IPS-18c (cell line): ENCODE data around the gene WDR38.

Experiments
- H3K4me3 ChIP-seq: 2 replicates; pipeline ENCODE4 v1.7.0; 2013; ENCODE audit warnings: low read depth, mild to moderate bottlenecking, low read length, moderate library complexity; ENCODE audit not compliant: insufficient read depth
- H3K9me3 ChIP-seq: one replicate; pipeline ENCODE4 v1.6.1; 2013; ENCODE audit warnings: mild to moderate bottlenecking, low read length, moderate library complexity; ENCODE audit not compliant: control insufficient read depth, insufficient read depth

WDR38 gene

GRCh38 chr9:124869466-124869985 is 16.3 kb downstream of the WDR38 start:
- no peaks in the 10 kb centered on the region for H3K9me3 ChIP-seq
- peak overlapping the region; percentile 100 for H3K4me3 ChIP-seq

- Histone ChIP-seq H3K4me3 (peak overlapping the region; percentile 100), H3K9me3 (no peaks in the 10 kb centered on the region)
These were observed 16.8 kb downstream of the WDR38 start for GRCh38 chr9:124869986-124870560.

DNA sequence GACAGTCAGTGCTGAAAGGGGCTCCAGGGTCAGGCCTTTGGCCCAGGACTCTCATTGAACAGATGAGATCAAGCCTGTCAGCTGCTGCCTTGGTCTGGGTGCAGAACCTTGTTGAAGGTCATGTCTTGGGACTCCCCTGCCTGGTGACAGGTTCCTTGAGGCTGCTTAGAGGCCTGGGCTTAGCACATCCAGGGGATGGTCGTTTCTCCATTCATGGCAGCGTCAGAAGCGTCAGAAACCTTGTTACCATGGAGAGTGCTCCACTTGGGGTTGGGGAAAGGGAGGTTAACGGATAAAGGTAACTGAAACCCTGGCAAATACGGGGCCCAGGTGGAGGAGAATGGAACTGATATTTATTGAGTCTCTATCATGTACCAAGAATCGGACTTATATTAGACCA is 17.5 kb downstream of the WDR38 start:
- no peaks in the 10 kb centered on the region for H3K9me3 ChIP-seq
- H3K4me3 ChIP-seq, result peak overlapping the region; percentile 100

DNA sequence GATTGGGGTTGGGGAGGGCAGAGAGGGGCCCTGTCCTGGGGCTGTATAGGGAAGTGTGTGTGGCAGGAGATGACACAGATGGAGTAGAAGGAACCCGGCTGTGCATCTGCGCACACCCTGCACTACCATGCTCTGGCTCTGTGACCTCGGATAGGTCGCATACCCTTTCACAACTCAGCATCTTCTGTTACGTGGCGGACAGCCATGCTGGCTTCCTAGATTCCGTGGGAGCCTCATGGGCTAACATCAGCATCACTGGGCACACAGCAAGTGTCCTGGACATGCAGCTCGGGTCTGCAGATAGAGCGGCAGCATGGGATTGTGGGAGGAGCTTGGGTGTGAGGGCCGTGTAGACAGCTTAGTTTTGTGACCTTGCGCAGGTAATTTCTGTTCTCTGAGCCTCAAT is 17.9 kb downstream of the WDR38 start:
- Histone ChIP-seq H3K9me3 (no peaks in the 10 kb centered on the region), H3K4me3 (peak overlapping the region; percentile 100; the same call in 1 of the 2 replicates)

GRCh38 chr9:124873664-124874063 is 20.4 kb downstream of the WDR38 start:
- H3K4me3 ChIP-seq, result no peak overlapping the region
- H3K9me3 ChIP-seq, result no peaks in the 10 kb centered on the region

DNA sequence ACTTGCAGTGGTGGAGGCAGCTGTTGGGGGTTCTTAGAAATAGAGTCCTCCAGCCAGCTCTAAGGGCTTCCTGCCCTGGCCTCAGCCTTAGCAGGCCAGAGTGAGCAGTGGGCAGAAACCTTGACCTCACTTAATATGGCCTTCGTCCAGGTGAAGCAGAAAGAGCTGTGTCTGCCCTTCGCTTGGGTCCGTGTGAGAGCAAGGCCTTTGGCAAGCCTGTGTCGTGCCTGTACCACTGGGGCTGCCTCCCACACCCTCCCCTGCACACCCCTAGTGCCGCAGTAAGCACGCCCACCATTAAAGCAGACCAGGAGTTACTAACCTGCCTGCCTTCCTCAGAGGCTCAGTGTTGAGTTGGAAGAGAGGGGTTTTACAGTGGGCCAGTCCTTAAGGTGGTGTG is 22.2 kb downstream of the WDR38 start:
- Histone ChIP-seq H3K4me3 (no peak overlapping the region), H3K9me3 (no peaks in the 10 kb centered on the region)

GRCh38 chr9:124877021-124877782 is 23.9 kb downstream of the WDR38 start:
- Histone ChIP-seq H3K4me3 (no peak overlapping the region), H3K9me3 (no peaks in the 10 kb centered on the region)

GRCh38 chr9:124878021-124878420 is 24.8 kb downstream of the WDR38 start:
- H3K9me3 ChIP-seq, result no peaks in the 10 kb centered on the region
- H3K4me3 ChIP-seq, result no peak overlapping the region

GRCh38 chr9:124878518-124878917 is 25.3 kb downstream of the WDR38 start:
- Histone ChIP-seq H3K9me3 (no peaks in the 10 kb centered on the region), H3K4me3 (no peak overlapping the region)

DNA sequence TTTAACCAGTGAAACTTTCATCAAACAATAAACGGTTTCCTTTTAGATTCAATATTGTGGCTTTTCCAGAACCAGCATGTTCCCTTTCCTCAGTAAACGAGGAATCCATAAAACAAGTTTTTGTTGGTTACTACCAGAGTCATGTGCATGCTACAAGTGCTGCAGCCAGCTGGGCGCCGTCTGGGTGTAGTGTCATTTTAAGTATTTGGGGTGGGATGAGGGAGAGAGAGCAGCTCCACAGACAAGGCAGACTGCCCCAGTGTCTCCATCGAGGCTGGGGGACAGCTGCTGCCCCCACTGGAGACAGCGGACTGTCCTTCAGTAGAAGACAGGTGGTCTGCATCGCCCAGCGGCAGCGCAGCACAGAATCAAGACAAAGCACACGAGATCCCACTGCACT is 26.0 kb downstream of the WDR38 start:
- Histone ChIP-seq H3K9me3 (no peaks in the 10 kb centered on the region), H3K4me3 (no peak overlapping the region; the same call in 1 of the 2 replicates)

GRCh38 chr9:124880501-124880900 is 27.2 kb downstream of the WDR38 start:
- H3K4me3 ChIP-seq, result no peak overlapping the region

DNA sequence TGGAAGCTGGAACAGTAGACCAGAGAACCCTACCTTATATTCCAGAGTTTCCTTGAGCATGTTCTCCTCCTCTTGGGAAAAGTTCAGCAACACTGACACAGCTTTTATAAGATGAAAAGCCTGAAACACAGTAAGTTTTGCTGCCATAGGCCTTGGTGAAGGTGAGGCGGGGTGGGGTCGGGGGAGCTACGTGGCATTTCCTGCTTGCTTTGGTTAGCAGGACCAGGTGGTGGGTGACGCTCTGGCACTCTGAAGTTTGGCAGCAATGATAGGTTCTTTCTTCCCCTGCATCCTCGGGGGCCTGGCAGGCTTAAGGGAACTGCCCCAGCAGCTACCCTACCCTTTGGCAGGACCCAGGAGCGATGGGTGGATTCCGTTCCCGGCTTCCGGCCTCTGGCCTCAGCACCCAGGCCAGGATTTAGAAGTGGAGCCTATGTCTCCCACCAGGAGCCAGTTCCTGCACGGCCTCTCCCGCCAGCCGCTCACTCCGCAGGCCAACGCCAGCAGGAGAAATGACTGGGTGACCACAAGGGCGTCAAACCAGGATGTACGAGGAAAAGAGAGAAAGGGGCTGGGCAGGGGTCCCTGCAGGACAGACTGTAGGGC is 28.0 kb downstream of the WDR38 start:
- Histone ChIP-seq H3K4me3 (no peak overlapping the region), H3K9me3 (no peaks in the 10 kb centered on the region)

More at GRCh38 chr9:124880501-124880900, 27.2 kb downstream of the WDR38 start:
- no peaks in the 10 kb centered on the region for H3K9me3 ChIP-seq

GRCh38 chr9:124882231-124882630 is 29.0 kb downstream of the WDR38 start:
- H3K4me3 ChIP-seq, result no peak overlapping the region

GRCh38 chr9:124884376-124884775 is 31.1 kb downstream of the WDR38 start:
- no peaks in the 10 kb centered on the region for H3K9me3 ChIP-seq
- H3K4me3 ChIP-seq, result no peak overlapping the region

More at GRCh38 chr9:124882231-124882630, 29.0 kb downstream of the WDR38 start:
- H3K9me3 ChIP-seq, result no peaks in the 10 kb centered on the region

DNA sequence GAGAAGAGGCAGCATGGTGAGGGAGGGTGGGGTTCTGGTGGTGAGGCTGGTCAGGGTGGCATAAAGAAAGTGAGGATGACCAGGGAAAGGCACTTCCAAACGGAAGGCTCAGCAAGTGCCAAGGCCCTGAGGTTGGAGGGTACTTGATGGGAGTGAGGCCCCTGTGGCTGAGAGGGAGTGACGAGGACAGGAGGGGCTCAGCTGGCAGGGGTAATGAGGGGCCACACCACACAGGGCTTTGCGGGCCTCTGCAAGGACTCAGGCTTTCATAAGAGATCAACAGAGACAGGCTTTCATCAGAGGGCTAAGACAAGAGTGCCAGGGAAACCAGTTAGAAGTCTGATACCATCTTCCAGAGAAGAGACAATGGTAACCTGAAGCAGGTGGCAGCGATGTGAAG is 32.3 kb downstream of the WDR38 start:
- no peak overlapping the region for H3K4me3 ChIP-seq
- no peaks in the 10 kb centered on the region for H3K9me3 ChIP-seq

DNA sequence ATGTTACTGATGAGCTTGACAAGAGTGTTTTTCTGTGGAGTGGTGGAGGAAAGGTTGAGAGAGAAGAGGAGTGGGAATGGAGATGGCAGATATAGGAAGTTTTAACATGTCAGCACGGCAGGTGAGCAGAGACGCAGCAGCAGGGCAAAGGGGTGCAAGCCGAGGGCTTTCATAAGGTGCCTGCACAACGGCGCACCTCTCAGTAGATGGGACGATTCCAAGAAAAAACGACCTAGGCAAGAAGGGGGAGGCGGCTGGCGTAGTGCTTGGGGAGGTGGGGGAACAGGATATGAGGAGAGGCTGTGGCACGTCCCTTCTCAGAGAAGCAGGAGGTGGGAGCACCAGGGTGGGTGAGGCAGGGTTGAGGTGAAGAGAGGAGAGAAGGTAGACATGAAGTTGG is 33.2 kb downstream of the WDR38 start:
- Histone ChIP-seq H3K9me3 (no peaks in the 10 kb centered on the region), H3K4me3 (no peak overlapping the region)

GRCh38 chr9:124886866-124887492 is 33.7 kb downstream of the WDR38 start:
- no peak overlapping the region for H3K4me3 ChIP-seq
- no peaks in the 10 kb centered on the region for H3K9me3 ChIP-seq

DNA sequence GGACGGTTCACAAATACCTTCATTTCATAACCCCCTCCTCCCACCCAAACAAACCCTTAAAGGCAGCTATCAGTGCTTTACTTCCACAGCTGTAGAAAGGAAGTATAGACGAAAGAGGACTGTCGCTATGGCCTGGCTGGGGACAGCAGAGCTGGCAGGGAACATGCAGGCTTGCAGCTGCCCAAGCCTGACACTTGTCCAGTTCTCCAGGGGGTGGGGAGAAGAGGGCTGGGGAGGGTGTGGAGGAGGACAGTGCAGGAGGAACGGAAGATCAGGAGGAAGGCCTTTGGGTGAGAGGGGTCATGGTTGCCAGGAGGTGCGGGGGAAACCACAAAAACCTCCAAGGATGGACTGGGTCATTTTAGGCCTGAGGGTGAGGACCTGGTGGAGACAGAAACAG is 34.6 kb downstream of the WDR38 start:
- H3K4me3 ChIP-seq, result no peak overlapping the region
- H3K9me3 ChIP-seq, result no peaks in the 10 kb centered on the region
